HG02840 (cell line): Measurements from ENCODE around the gene C2orf69.

Experiments used
- ATAC-seq: cut with Tn5 transposase; IDR thresholded peaks from one replicate; pipeline ENCODE4 v1.9.1; 2021; ENCODE audit warnings: mild to moderate bottlenecking, moderate library complexity, moderate number of reproducible peaks; ENCODE audit not compliant: unreplicated experiment, low FRiP score

Gene C2orf69

DNA sequence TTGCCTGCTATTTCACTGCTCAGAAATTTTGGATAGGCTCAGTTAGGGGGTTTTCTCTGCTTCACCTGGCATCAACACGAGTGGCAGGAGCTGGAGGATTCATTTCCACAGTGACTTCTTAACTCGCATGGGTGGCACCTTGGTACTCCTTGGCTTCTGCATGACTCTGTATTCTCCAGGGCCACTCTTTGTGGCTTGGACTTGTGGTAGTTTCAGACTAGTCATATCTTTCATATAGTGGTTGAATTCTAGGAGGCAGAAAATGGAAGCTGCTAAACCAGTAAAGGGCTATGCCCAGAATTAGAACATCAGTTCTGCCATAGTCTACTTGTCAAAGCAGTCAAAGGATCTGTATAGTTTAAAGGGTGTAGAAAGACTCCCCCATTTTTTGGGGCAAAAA is 51.1 kb downstream of the C2orf69 start:
- no peak for ATAC-seq

DNA sequence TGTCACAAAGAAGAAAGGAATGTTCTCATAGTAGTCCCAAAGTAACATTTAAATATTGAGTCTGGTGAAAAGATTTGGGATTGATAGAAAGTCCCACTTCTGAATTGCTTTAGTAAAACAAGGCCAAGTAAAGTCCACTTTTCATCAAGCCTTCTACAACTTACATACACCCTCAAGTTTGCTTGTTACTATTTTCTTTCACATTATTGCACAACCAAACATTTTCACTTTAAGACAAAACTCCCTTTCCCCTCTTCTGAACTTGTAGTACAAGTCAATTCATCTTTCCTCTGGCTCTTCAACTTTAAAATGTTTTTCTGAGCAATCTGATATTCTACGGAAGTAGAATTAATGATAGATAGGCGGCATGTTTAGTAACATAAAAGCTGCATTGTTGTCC is 55.3 kb downstream of the C2orf69 start:
- ATAC-seq = no peak

DNA sequence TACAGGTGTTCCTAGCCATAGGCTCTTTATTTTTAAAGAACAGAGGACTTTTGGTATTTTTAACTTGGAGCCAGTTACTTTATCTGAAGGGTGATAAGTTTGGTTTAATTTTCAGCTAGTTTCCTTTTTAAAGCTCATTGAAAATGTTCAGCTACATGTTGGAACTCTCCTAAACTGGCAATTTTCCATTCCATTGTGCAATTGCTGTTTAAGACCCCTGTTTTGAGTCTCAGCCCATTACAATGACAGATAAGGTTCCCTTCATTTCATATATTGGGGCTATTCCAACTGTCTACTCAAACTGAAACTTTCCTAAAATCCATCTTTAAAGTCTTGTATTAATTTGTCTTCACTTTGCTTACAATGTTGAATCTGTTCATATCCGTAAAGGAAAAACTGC is 55.9 kb downstream of the C2orf69 start:
- no peak for ATAC-seq

DNA sequence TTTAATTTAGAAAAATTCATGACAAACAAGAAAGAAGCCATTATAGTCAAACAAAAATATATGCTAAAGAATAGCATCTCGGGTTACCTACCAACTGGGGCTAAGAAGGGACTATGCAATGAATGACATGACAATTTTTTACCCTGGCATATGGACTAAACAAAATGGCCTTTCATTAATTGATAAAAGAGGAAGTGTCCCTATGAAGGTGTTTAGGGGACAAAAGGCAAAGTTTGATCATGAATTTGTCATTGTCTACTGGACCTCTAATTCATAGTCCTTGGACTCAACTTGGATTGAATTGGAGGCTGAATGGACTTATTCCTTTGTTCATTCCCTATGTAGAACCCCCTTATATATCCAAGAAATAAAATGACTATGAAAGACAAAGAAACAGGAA is 57.0 kb downstream of the C2orf69 start:
- no peak for ATAC-seq

DNA sequence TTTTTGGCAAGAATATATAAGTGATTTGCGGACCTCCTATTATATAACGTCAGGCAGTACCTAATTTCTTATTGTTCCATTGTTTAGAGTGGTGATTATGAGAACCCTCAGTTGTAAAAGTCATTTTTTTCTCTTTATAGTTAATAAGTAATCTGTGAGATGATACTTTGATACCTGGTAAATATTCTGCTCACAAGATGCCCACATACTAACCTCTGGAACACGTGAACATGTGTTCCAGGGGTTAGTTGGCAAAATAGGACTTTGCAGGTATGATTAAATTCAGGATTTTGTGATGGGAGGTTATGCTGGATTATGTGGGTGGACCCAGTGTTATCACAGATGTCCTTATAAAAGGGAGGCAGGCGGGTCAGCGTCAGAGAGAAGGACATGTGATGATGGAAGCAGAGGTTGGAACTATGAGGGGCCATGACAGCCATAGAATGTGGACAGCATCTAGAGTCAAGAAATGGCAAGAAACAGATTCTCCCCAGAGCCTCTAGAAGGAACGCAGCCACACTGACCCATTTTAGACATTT is 61.1 kb downstream of the C2orf69 start:
- ATAC-seq = no peak

DNA sequence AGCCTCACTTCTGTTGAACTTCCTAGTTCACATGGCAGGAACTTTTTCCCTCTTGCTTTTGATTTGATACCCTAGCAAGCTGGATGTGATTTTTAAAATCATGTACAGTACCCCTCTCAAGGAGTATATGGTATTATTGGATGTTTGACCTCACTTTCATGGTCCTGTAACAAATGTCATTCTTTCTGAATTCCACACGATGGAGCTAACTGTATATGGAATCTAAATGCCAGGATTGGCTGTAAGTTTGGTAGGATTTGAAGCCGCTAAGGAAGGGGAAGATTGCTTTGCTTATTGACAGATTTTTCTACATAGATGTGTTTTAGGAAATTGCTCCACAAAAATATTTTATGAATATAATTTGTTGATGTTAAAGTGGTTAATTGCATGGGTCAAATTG is 62.6 kb downstream of the C2orf69 start:
- no peak for ATAC-seq

DNA sequence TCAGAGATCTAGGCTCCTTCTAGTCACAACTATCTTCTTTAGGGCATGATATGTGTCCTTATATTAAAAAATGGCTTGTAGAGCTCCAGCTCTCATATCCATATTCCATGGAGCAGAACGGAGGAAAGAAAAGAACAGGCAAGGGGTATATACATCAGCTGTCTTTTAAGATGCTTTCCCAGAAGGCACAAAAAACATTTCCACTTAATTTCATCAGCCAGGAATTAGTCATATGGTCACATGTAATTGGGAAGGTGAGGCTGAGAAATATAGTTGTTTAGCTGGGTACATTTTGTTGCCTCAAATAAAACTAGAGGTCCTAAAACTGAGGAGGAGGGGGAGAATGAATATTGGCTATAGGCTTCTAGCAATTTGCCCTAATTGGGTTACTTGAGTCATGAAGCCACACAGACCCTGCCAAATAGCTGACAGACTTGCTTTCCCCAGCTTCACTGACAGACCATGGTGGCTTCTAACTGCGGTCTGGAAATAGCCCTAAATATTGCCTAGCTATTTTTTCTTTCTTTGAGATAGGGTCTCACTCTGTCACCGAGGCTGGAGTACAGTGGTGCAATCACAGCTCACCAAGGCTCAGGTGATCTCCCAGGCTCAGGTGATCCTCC is 64.3 kb downstream of the C2orf69 start:
- ATAC-seq = no peak
